Camera-type eye (tissue), 1 donor: Measurements from ENCODE around the gene ZNF722. TPM values are rescaled to one million over a fixed set of nuclear protein-coding genes. Genes with fewer than 3 reads are reported as not detected.

Experiments used
- total RNA-seq: library from RNA; depleted of rRNA; stranded (reverse); fragments of >200 nt; gene quantifications from one replicate; pipeline ENCODE4 v1.2.3, GENCODE V29; 2014

The ZNF722 gene
- total RNA-seq, result not detected

DNA sequence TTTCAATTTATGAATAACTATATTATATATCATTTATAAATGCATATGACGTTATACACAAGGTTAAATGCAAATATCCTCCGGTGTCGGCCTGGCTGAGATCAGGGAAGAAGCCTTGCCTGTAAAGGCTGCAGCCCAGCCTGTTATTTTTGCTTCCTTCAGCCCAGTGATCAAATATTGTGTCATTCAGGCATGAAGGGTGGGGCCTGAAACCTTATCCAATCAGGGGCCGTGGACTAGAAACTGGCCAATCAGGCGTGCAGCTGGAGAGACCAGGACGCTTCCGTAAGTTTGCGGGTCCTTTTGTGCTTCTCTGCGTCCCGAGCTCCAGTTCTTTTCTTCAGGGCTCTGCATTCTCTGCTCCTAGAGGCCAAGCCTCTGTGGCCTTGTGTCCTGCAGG lies at the start of gene ZNF722:
ZNF722 (plus strand) TSS at position 301 of the 400 bp plus-strand sequence. CDS start 113 bp downstream, outside the sequence.

DNA sequence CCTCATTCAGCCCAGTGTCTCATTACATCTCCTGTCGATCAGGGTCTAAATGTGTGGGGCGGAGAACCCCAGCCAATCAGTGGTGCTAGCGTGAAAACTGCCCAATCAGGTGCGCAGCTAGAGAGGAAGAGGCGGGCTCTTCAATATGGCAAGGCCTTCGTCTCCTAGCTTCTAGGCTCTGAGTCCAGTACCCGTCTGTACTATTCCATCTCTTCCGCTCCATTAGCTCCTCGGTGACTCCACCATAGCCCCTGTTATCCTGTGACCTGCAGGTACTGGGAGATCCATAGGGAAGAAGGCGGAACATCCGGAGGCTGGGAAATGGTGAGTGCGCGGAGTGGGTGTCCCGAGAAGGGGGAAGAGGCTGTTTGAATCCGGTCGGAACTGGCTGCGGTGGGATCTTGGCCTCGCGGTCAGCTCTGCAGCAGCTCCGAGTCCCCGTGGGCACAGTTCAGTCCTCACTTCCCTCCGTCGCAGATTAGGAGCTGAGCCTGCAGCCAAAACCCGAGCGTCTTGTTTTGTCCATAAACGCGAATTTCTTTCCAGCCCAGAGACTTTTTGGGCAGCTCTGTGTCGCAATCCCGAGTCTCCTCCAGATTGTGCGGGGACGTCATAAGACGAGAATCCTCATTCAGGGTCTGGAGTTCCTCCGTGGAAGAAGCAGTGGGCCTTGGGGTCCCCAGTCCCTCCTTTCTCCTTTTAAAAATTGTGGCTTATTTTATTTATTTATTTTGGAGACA lies 46.8 kb downstream of the ZNF722 start, which contains the start of gene ZNF727:
ZNF727 (plus strand) TSS at position 134 of the 740 bp plus-strand sequence; CDS start at position 322, 188 bp downstream.

Other genes with a start within 250 kb of the ZNF722 start
- gene ZNF727, start 46.6 kb downstream of the ZNF722 start, total RNA-seq, result 0.66 TPM
- not detected for gene ZNF735, start 208.4 kb downstream of the ZNF722 start, total RNA-seq
- gene ZNF679, start 229.6 kb downstream of the ZNF722 start, total RNA-seq, result not detected